ENCODE results near the gene EMILIN2.

The EMILIN2 gene

GRCh38 chr18:2898186-2898640, 51.4 kb downstream of the EMILIN2 start:
- DNase-seq (ENCODE audit: low spot score) = no peak

GRCh38 chr18:2900684-2901422, 54.0 kb downstream of the EMILIN2 start:
- no peak for DNase-seq (ENCODE audit: low spot score)

- DNase-seq (ENCODE audit: low spot score) = no peak
Measured at GRCh38 chr18:2901423-2901985, 54.7 kb downstream of the EMILIN2 start.

DNA sequence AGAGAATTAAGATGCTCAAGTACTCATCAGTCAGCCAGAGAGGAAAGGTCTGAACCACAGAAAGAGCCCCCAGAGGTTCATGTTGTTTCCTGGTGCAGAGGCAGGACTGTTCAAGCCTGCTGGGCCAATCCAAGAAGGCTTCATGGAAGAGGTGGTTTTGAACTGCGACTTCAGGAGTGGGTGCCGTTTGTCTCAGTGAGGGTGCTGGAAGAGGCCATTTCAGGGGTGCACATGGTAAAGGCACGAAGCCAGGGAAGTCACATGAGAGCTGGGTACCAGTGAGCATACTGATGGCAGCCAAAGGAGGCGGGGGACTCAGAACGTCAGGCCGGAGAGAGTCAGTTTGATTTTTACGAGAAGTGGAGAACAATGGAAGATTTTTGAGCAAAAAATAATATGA, 55.5 kb downstream of the EMILIN2 start:
- DNase-seq (ENCODE audit: low spot score) = no peak

DNA sequence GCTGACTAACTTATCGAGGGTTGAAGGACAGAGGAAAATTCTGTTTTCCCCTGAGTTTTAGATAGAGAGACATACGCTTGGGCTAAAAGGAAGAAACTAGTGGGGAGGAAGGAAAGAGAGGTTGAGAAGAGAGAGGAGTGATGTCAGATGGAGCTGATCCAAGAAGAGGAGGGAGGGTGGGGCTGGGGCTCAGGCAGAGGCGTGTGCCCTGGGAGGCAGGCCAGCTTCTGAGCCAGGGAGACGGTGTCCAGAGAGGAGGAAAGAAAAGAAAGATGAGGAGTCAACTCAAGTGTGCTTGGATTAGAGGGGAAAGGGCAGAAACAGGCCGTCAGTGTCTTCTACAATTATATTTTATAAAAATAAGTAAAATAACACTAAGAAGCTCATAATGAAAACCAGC, 56.2 kb downstream of the EMILIN2 start:
- DNase-seq (ENCODE audit: low spot score) = no peak

DNA sequence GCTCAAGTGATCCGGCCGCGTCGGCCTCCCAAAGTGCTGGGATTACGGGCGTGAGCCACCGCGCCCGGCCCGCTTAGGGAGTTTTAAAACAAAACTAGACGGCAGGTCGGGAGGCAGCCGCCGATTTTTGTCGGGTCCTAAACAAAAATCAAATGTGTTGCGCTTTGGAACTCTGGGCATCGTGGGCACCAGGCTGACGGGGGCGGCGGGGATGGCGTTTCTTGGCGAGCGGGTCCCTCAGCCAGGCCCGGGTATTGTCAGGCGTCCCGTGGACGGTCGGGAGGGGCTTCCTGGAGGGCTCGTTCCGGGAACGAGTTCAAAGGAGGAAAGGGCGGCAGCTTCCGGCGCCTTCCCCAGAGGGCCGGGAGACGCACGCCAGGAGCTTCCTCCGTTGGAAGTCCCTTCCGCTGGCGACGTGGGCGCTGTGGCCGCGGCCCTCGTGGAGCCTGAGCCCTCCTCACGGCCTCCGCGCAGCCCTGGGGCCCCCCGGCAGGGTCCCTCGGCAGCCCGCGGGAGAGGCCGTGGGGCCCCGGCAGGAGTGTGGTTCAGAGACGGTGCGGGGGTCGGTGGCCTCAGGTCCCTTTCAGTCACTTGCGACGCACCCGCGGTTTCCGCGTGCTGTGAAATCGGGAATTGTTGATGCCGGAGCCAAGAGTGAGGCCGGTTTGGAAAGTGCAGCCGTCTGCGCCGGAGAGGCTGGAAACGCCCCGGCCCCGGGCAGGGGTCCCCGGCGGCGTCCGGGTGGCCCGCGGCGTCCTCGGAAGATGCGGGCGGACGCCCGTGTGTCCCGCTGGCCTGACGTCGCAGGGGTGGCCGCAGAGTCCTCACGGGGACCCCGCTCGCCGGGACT, 59.3 kb downstream of the EMILIN2 start:
- DNase-seq (ENCODE audit: low spot score) = no peak

DNA sequence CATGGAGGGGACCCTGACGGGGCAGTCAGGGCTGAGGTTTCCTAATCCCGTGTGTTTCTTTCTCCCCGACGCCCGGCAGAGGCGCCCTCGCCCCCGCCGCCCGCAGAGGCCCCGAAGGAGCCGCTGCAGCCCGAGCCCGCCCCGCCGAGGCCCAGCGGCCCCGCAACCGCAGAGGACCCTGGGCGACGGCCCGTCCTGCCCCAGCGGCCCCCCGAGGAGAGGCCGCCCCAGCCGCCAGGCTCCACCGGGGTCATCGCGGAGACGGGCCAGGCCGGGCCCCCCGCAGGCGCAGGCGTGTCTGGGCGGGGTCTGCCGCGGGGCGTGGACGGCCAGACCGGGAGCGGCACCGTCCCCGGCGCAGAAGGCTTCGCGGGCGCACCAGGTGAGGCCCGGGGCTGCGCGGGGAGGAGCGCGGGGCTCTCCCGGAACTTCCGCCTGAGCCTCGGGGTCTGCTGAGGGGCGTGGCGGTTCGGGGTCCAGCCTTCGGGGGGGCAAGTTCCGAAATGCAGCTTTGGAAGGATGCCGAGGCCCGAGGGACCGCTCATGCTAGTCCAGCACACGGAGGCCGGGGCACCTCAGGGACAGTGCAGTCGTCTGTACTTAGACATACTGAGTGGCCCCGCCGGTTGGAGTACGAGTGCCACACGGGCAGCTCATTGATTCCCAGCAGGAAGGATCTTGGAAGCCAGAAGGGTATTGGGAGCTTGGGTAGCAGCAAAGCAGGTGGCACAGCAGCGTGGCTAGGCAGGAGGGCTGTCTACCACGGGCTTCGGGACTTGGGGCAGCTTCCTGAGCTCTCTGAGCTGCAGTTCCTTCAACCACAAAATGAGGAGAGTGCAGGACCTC, 60.1 kb downstream of the EMILIN2 start:
- DNase-seq (ENCODE audit: low spot score) = no peak

- DNase-seq (ENCODE audit: low spot score) = no peak
Measured at GRCh38 chr18:2907550-2908135, 60.8 kb downstream of the EMILIN2 start.

GRCh38 chr18:2908166-2908945, 61.5 kb downstream of the EMILIN2 start:
- DNase-seq (ENCODE audit: low spot score) = no peak

GRCh38 chr18:2908946-2909335, 62.1 kb downstream of the EMILIN2 start:
- no peak for DNase-seq (ENCODE audit: low spot score)

DNA sequence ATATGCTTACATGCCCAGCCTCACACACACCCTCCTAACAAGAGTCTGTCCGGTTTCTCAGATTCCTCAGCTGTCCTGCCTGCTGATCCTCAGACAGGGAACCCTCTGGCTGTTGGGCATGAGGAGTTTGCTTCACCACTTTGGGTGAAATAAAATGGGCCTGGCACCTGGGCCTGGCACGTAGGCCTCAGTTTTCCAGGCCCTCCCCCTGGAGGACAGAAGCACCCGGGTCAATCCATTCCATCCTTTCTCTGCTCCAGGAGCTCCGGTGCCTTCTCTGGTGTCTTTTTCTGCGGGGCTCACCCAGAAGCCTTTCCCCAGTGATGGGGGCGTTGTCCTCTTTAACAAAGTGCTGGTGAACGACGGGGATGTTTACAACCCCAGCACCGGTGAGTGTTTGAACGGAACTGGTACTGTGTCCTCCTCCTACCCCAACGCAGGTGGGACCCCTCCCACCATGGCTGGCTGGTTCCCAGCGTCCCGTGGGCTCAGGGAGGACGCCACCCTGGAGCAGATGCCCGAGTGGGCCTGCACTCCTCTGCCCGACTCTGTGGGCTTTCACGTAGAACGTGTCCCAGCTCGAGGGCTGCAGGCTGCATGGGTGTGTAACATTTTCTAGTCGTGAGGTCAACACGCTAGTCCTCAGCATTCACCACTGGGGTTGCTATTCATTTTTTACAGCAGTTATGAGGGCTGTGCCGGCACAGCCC, 62.8 kb downstream of the EMILIN2 start:
- DNase-seq (ENCODE audit: low spot score) = no peak

GRCh38 chr18:2910261-2910660, 63.5 kb downstream of the EMILIN2 start:
- no peak for DNase-seq (ENCODE audit: low spot score)

DNA sequence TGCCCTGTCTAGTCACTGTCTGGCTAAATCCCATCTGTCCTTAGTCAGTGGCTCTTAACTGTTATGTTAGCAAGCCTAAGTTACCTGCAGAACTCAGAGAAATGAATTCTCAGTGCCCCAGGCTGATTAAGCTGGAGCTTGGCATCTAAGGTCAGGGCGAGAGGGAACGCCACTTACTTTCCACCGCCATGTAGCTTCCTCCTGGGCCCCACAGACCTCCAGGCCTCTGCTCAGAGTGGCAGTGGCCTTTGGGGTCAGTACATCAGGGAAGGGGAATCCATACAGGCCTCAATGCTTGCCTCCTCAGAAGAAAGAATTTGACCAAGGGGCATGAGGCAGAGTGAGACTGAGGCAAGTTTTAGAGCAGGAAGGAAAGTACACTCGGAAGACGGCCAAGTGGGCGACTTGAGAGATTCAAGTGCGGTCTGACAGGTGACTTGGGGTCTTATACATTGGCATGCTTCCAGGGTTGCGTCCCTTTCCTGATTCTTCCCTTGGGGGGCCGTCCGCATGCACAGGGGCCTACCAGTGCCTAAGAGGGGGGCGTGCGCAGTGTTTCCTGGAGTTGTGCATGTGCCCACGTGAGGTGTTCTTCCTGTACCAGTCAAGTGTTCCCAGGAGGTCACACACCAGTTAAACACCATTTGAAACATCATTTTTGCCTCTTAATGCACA, 64.1 kb downstream of the EMILIN2 start:
- DNase-seq (ENCODE audit: low spot score) = no peak

DNA sequence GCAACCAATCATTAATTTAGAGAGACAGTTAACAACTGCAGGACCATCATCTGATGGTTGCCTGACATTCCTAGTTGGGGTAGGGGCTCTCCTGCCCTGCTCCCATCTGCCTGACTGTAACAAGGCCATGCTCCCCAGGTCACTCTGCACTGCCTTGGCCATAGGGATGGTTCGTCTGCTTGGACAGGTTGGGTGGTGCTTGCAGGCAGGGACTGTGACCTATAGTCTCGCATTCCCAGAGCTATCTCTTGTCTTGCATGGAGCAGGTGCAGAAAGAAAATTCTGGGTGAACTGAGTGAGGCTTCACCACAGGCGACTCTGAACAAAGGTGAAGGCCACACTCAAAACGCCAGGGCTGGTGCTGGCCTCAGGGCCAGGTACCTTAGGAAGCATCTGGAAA, 64.7 kb downstream of the EMILIN2 start:
- DNase-seq (ENCODE audit: low spot score) = no peak

DNA sequence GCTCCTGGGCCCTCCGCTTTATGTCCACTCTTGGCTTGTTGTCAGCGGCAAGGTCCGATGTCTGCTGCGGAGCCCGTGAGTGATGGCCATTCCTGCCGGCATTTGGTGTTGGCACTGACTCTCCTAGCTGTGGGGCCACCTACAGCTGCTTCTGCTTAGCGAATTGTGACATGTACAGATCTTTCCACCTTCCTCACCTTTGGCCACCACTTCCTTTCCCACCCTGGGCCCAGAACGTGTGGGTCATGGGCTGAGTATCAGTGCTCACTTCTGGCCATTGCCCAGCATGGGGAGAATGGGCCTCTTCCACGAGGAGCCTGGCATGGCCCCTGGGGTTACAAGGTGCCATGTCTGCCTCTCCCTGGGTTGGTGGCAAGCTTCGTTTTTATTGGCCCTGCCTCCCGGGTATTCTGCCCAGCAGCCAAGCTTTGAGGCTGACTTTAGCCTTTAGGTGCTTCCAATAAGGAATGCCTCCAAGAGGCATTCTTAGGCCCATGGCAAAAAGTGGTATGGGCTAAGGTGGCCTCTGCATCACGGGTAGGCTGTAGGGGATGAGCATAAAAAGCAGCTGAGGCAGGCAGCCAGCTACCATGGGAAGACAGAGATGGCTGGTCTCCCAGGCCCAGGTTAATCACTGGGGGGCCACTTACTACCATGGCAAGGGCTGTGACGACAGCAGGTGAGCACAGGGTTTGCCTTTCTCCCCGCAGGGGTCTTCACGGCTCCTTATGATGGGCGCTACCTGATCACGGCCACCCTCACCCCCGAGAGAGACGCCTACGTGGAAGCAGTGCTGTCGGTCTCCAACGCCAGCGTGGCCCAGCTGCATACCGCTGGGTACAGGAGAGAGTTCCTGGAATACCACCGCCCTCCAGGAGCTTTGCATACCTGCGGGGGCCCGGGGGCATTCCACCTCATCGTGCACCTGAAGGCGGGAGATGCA, 65.8 kb downstream of the EMILIN2 start:
- no peak for DNase-seq (ENCODE audit: low spot score)

GRCh38 chr18:2913398-2914005, 66.7 kb downstream of the EMILIN2 start:
- DNase-seq (ENCODE audit: low spot score) = no peak

- DNase-seq (ENCODE audit: low spot score) = no peak
Measured at GRCh38 chr18:2914185-2914880, 67.5 kb downstream of the EMILIN2 start.
